Vagina (tissue), 2 donors: ENCODE results near the gene SETD3.

ENCODE experiments used
- POLR2A ChIP-seq, 2 donors: fragments of 450-650 bp; IDR thresholded peaks; one replicate each; pipeline ENCODE4 v1.6.1; 2017; ENCODE audit warnings: antibody characterized with exemption in 2 of 2, mild to moderate bottlenecking in 2 of 2, moderate library complexity in 2 of 2
- POLR2AphosphoS5 ChIP-seq, 2 donors: sonication (generic); formaldehyde crosslinking; IDR thresholded peaks; one replicate each; pipeline ENCODE4 v1.9.0; 2017; ENCODE audit warnings: antibody characterized with exemption in 2 of 2, mild to moderate bottlenecking in 2 of 2, low read depth in 1 of 2; ENCODE audit not compliant: insufficient read depth in 1 of 2
- TF ChIP-seq, protein P1 (sequence below), 3 experiments: fragments of 450-650 bp in 2 of 3; fragments of 200-600 bp in 1 of 3; sonication (generic) in 1 of 3; IDR thresholded peaks; one replicate each; pipeline ENCODE4 v1.5.1; 2017 to 2019; ENCODE audit warnings: antibody characterized with exemption in 3 of 3, mild to moderate bottlenecking in 2 of 3, moderate library complexity in 2 of 3

DNA sequence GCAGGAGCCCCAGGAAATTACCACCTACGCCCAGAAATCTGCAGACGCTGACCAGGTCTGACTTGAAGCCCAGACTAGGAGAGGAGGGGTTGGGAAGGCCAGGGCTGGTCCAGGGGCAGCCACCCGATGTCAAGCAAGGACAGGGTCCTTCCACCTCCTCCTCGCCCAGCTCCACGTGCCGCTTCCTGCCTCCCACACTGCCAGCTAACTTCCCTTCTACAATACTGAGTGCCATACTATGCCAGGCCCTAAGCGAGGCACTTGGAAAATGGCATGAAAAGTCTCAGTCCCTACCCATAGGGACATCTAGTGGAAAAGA, 71.7 kb downstream of the SETD3 start:
- TF ChIP-seq POLR2AphosphoS5 (IDR thresholded peaks at IDR 0.05; ENCODE audit: insufficient read depth in 1 of 2, low read depth in 1 of 2), result no peak
- TF ChIP-seq, protein P1, sequence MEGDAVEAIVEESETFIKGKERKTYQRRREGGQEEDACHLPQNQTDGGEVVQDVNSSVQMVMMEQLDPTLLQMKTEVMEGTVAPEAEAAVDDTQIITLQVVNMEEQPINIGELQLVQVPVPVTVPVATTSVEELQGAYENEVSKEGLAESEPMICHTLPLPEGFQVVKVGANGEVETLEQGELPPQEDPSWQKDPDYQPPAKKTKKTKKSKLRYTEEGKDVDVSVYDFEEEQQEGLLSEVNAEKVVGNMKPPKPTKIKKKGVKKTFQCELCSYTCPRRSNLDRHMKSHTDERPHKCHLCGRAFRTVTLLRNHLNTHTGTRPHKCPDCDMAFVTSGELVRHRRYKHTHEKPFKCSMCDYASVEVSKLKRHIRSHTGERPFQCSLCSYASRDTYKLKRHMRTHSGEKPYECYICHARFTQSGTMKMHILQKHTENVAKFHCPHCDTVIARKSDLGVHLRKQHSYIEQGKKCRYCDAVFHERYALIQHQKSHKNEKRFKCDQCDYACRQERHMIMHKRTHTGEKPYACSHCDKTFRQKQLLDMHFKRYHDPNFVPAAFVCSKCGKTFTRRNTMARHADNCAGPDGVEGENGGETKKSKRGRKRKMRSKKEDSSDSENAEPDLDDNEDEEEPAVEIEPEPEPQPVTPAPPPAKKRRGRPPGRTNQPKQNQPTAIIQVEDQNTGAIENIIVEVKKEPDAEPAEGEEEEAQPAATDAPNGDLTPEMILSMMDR (IDR thresholded peaks at IDR 0.05), result no peak
- TF ChIP-seq POLR2A (IDR thresholded peaks at IDR 0.05), result no peak
